Right lobe of liver (tissue), 4 donors: Measurements from ENCODE around the gene MACROD1.

ENCODE experiments used
- POLR2A ChIP-seq: fragments of 450-650 bp; IDR thresholded peaks from one replicate; pipeline ENCODE4 v1.6.1; 2017; ENCODE audit warnings: antibody characterized with exemption, mild to moderate bottlenecking
- TF ChIP-seq, protein P1 (sequence below), 4 donors: fragments of 200-600 bp in 3 of 4; fragments of 450-650 bp in 1 of 4; IDR thresholded peaks; one replicate each; pipeline versions ENCODE4 v1.5.1 to v1.8.0; 2016 to 2022; ENCODE audit warnings: antibody characterized with exemption in 4 of 4, mild to moderate bottlenecking in 2 of 4
- donor health status: DM: no; HTN: no; CAD: no.
- donor health status: DM: no; HTN: no; CAD: no.
- donor health status: DM: no; HTN: yes; CAD: no.

DNA sequence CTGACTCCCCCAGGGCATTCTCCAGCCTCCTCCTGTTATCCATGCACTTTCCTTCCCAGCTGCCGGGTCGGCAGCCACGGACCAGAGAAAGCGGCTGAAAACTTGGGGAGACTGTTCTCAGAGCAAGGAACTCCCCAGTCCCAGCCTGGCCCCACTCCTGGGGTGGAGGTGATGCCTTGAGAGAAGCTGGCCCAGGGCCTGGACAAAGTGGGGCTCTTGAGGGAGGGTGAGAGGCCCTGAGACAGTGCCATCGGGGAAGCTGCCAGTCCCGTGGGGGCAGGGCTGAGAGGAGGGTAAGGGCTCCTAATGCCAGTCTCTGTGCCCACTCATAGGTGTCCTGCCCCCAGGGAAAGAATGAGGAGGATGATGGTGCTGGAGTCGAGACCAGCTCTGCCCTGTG, 76.4 kb downstream of the MACROD1 start:
- TF ChIP-seq, protein P1, sequence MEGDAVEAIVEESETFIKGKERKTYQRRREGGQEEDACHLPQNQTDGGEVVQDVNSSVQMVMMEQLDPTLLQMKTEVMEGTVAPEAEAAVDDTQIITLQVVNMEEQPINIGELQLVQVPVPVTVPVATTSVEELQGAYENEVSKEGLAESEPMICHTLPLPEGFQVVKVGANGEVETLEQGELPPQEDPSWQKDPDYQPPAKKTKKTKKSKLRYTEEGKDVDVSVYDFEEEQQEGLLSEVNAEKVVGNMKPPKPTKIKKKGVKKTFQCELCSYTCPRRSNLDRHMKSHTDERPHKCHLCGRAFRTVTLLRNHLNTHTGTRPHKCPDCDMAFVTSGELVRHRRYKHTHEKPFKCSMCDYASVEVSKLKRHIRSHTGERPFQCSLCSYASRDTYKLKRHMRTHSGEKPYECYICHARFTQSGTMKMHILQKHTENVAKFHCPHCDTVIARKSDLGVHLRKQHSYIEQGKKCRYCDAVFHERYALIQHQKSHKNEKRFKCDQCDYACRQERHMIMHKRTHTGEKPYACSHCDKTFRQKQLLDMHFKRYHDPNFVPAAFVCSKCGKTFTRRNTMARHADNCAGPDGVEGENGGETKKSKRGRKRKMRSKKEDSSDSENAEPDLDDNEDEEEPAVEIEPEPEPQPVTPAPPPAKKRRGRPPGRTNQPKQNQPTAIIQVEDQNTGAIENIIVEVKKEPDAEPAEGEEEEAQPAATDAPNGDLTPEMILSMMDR (IDR thresholded peaks at IDR 0.05): no peak
- no peak for TF ChIP-seq POLR2A
